ENCODE measurements around the gene RS1. TPM values are rescaled to one million over a fixed set of nuclear protein-coding genes. Genes with fewer than 3 reads are reported as not detected.

RS1 gene
- total and polyA plus RNA-seq, 9 of the 15 experiments (the other 6 are each of a cell fraction or from before 2014, with no cell fraction given): not detected

- Histone ChIP-seq H3K79me2 (ENCODE audit: control insufficient read depth, insufficient read depth, low read length) (no peaks in the 10 kb centered on the region), H3K27ac (ENCODE audit: extremely low read depth, low read depth, low read length) (no peak overlapping the region), H3K36me3 (ENCODE audit: control insufficient read depth, insufficient read depth, low read length) (no peaks in the 10 kb centered on the region), H2AFZ (ENCODE audit: low read depth, low read length) (0 out of 2 replicates have a peak overlapping the region, but pooled peaks have one; percentile 45), H4K20me1 (replicated peaks; ENCODE audit: control insufficient read depth, insufficient read depth, low read length) (no peaks in the 10 kb centered on the region), H3K27me3 (ENCODE audit: control insufficient read depth in 2 of 2, insufficient read depth in 2 of 2, low read length in 2 of 2) (peaks cover 0 to 28% of the 10 kb centered on the region in 2 experiments; a peak in 3 of 5 replicates), H3K4me2 (ENCODE audit: insufficient read depth, low read length) (no peak overlapping the region), H3K9me3 (replicated peaks; ENCODE audit: control insufficient read depth, insufficient read depth, low read depth, low read length) (no peaks in the 10 kb centered on the region), H3K9me1 (ENCODE audit: control insufficient read depth, insufficient read depth, low read length) (no peaks in the 10 kb centered on the region), H3K9ac (ENCODE audit: insufficient read depth in 1 of 2, low read depth in 2 of 2, low read length in 2 of 2) (no peak overlapping the region), H3K4me3 (no peak overlapping the region), H3K4me1 (replicated peaks in 1 of 2; ENCODE audit: control insufficient read depth in 2 of 2, insufficient read depth in 2 of 2, low read length in 2 of 2) (no peaks in the 10 kb centered on the region)
- intact Hi-C loops (cut with micrococcal nuclease) (no loop called here), in situ Hi-C loops (cut with MboI) (no loop called here)
- no TSS peak for BruUV-seq (replicated peaks)
- ChIA-PET CTCF (ENCODE audit: low intra/inter-chr PET ratio) (no interaction called here), POLR2A (no interaction called here)
- TF ChIP-seq NRF1 (conservative IDR thresholded peaks at IDR 0.05 in 1 of 2, IDR thresholded peaks at IDR 0.05 in 1 of 2) (peak; percentile 58 to 71), PCBP2 (IDR thresholded peaks at IDR 0.05; ENCODE audit: low read depth, low read length, poor library complexity, severe bottlenecking) (no peak), HNRNPLL (IDR thresholded peaks at IDR 0.05; ENCODE audit: low read depth, low read length, poor library complexity, severe bottlenecking) (peak; percentile 59)
- FAIRE-seq (no peak), DNase-seq (ENCODE audit: extremely low read depth in 1 of 4, low spot score in 3 of 4) (peak in 2 of 4 experiments; percentile 1 to 3), ATAC-seq (no peak)
- 4% methylated on average over 10 of the region's 10 CpGs for WGBS (ENCODE audit: insufficient coverage, low coverage, missing lambda C conversion rate)
Observed at GRCh38 chrX:18640686-18641085, 31.2 kb downstream of the RS1 start.

GRCh38 chrX:18639280-18639679 lies 32.6 kb downstream of the RS1 start:
- no peak overlapping the region for H3K4me3 ChIP-seq
- H3K4me2 ChIP-seq (ENCODE audit: insufficient read depth, low read length): no peak overlapping the region
- intact Hi-C loops (cut with micrococcal nuclease): no loop called here
- 0% methylated on average over 2 of the region's 2 CpGs for whole genome bisulfite sequencing (ENCODE audit: insufficient coverage, low coverage, missing lambda C conversion rate)
- H3K9ac ChIP-seq (ENCODE audit: insufficient read depth in 1 of 2, low read depth in 2 of 2, low read length in 2 of 2): no peak overlapping the region
- ATAC-seq (no peak), FAIRE-seq (no peak), DNase-seq (ENCODE audit: extremely low read depth in 1 of 4, low spot score in 3 of 4) (no peak)
- H3K36me3 ChIP-seq (ENCODE audit: control insufficient read depth, insufficient read depth, low read length): no peaks in the 10 kb centered on the region
- BruUV-seq (replicated peaks): no TSS peak
- no peaks in the 10 kb centered on the region for H3K9me1 ChIP-seq (ENCODE audit: control insufficient read depth, insufficient read depth, low read length)
- H3K9me3 ChIP-seq (replicated peaks; ENCODE audit: control insufficient read depth, insufficient read depth, low read depth, low read length): no peaks in the 10 kb centered on the region
- POLR2A ChIA-PET: interaction anchor here (1.0 kb wide), 1 partner anchor 11 kb away, joined by 3 read pairs; no protein-coding TSS in a partner anchor
- H4K20me1 ChIP-seq (replicated peaks; ENCODE audit: control insufficient read depth, insufficient read depth, low read length): no peaks in the 10 kb centered on the region
- in situ Hi-C loops (cut with MboI): no loop called here
- no peak overlapping the region for H2AFZ ChIP-seq (ENCODE audit: low read depth, low read length)
- H3K27me3 ChIP-seq (ENCODE audit: control insufficient read depth in 2 of 2, insufficient read depth in 2 of 2, low read length in 2 of 2): peaks cover 0 to 20% of the 10 kb centered on the region in 2 experiments; a peak in 3 of 5 replicates
- no peak for TF ChIP-seq EHMT2 (IDR thresholded peaks at IDR 0.05)
- no peak for TF ChIP-seq GATAD2B (IDR thresholded peaks at IDR 0.05; ENCODE audit: borderline replicate concordance)
- TF ChIP-seq ZNF696 (CRISPR knock-in tag; conservative IDR thresholded peaks at IDR 0.05): no peak
- no peak for TF ChIP-seq NFIX (CRISPR knock-in tag; IDR thresholded peaks at IDR 0.05; ENCODE audit: low read depth)
- TF ChIP-seq ZNF239 (CRISPR knock-in tag; IDR thresholded peaks at IDR 0.05): no peak
- no peak for TF ChIP-seq KLF13 (tag; IDR thresholded peaks at IDR 0.05; ENCODE audit: borderline replicate concordance, low read depth)
- TF ChIP-seq HDGF (IDR thresholded peaks at IDR 0.05): no peak
- no peak for TF ChIP-seq MCM3 (IDR thresholded peaks at IDR 0.05)
- TF ChIP-seq BRD9 (IDR thresholded peaks at IDR 0.05; ENCODE audit: low read depth, partially characterized antibody): no peak
- TF ChIP-seq MAZ (CRISPR knock-in tag; conservative IDR thresholded peaks at IDR 0.05 in 1 of 2, IDR thresholded peaks at IDR 0.05 in 1 of 2): no peak
- no peak for TF ChIP-seq NEUROD1 (IDR thresholded peaks at IDR 0.05; ENCODE audit: borderline replicate concordance, low read depth, low read length, partially characterized antibody)
- no peak for TF ChIP-seq ZNF175 (CRISPR knock-in tag; IDR thresholded peaks at IDR 0.05; ENCODE audit: low read depth)
- no peak for TF ChIP-seq ZNF780A (CRISPR knock-in tag; IDR thresholded peaks at IDR 0.05)
- no peak for TF ChIP-seq POLR3A (IDR thresholded peaks at IDR 0.05; ENCODE audit: borderline replicate concordance, extremely low read depth, insufficient read depth, insufficient read length)
- no peak for TF ChIP-seq ZNF224 (CRISPR knock-in tag; IDR thresholded peaks at IDR 0.05)
- H3K4me1 ChIP-seq (replicated peaks in 1 of 2; ENCODE audit: control insufficient read depth in 2 of 2, insufficient read depth in 2 of 2, low read length in 2 of 2): no peaks in the 10 kb centered on the region
- CTCF ChIA-PET (ENCODE audit: low intra/inter-chr PET ratio): no interaction called here
- no peak overlapping the region for H3K27ac ChIP-seq (ENCODE audit: extremely low read depth, low read depth, low read length)
- H3K79me2 ChIP-seq (ENCODE audit: control insufficient read depth, insufficient read depth, low read length): no peaks in the 10 kb centered on the region

All from K562 (cell line).